HG03354 (cell line): ENCODE measurements around the gene ERICH4.

Source experiments
- ATAC-seq: cut with Tn5 transposase; IDR thresholded peaks from one replicate; pipeline ENCODE4 v1.9.1; 2021; ENCODE audit warnings: mild to moderate bottlenecking; ENCODE audit not compliant: unreplicated experiment, poor library complexity, severe bottlenecking

ERICH4 gene

GRCh38 chr19:41412953-41413352 lies 30.0 kb upstream of the ERICH4 start:
- no peak for ATAC-seq

DNA sequence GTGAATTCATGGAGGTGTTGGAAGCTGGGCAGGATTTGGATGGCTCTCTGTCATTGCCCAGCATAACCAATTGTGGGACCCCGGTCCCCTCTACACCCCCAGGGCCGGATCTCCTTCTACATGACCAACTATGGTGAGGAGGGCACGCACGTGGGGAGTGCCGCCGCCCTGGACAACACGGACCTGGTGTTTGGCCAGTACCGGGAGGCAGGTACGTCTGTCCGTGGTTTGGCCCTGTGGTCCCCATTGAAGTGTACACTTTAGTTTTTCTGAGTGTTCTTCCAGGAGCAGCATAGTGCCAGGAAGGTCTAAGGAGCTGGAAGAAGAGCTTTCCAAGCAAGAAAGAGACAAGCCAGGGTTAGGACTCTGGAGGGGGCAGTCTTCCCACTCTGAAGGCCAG lies 29.0 kb upstream of the ERICH4 start:
- ATAC-seq = no peak

DNA sequence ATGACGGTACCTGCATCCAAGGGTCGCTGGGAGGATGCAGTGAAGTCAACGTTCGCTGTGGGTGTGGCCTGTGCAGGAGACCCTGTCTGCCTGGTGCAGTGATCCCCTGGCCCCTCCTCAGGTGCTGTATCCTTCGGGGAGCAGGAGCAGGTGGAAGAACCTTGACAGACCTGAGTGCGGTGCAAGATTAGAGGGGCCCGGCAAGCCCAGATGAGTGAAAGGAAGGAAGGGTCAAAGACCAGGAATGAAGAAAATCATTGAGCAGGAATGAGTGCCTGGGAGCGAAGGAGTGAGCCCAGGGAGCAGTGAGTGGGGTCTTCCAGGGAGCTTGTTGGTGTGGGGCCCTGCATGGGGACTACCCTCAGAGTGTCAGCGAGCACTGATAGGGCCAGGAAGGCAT lies 28.5 kb upstream of the ERICH4 start:
- ATAC-seq = no peak

GRCh38 chr19:41415154-41415571 lies 27.8 kb upstream of the ERICH4 start:
- no peak for ATAC-seq

DNA sequence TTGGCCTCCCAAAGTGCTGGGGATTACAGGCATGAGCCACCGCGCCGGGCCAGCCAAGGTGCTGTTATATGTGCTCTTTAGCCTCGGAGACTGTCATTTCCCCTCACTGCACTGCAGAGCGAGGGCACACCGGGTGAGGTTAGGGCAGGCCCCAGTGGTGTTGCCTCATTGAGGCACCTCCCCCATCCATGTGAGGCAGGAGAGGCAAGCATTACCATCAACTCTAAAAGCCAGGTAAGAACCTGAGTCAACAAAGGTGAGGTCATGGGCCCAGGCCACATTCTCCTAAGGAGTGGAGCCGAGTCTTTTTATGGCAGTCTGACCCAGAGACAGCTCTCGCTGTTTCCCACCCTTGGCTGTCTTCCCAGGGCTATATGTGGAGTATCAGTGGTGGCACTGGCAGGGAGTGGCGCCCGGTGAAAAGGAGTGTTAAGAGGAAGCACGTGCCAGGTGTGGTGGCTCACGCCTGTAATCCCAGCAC lies 26.7 kb upstream of the ERICH4 start:
- no peak for ATAC-seq

DNA sequence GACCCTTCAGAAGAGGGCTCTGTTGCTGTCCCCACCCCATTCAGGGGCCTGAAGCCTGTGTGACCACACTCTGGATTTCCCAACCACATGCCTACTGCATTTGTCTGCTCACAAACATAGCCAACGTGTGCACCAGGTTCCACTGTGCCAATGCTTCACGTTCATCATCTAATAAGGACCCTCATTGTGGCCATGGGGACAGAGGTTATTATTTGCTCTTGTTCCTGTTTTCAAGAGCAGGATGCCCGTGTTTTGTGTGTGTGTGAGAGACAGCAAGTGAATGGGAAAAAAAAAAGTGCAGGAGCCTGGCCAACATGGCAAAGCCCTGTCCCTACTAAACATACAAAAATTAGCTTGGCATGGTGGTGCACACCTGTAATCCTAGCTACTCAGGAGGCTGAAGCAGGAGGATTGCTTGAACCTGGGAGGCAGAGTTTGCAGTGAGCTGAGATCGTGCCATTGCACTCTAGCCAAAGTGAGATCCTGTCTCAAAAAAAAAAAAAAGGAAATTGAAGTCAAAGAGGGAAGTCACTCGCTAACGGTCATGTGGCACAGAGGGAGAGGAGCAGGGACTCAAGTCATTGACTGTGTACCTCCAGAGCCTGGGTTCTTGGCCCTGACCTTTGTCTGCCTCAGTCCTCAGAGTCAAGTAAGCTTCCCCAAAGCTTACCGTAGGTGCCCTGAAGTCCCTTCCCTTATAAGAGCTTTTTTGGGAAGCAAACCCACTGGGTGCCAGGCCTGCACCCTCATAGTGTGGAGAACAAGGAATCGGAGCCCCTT lies 22.7 kb upstream of the ERICH4 start:
- no peak for ATAC-seq

DNA sequence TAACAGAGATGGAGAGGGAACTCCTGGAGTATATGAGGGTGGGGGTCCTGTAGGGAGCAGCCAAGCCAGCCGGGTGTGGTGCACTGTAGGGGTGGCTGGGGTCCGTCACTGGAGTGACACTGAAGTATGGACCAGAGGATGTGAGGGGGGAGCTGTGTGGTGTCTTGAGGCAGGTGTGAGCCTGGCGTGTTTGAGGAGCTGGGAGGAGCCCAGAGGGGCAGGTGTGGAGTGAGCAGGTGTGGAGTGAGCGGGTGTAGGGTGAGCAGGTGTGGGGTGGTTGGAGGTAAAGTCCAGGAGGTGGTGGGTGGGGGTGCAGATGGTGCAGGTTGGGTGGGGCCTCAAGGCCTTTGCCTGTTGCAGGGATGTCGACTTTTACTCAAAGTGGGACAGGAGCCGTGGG lies 21.6 kb upstream of the ERICH4 start:
- no peak for ATAC-seq

GRCh38 chr19:41421973-41422372 lies 21.0 kb upstream of the ERICH4 start:
- ATAC-seq = no peak

DNA sequence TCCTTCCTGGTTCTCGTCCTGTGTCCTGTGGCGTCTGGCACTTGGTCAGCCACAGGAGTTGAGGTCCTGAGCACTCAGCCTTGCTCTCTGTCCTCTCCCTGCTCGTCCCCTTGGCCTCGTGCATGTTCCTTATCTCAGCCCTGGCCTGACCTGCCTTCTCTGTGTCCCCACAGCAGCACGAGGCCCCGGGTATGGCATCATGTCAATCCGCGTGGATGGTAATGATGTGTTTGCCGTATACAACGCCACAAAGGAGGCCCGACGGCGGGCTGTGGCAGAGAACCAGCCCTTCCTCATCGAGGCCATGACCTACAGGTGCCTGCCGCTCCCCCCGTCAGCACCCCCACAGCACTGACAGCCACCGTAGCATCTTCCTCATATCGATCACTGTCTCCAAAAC lies 20.5 kb upstream of the ERICH4 start:
- ATAC-seq = no peak

GRCh38 chr19:41422955-41423354 lies 20.0 kb upstream of the ERICH4 start:
- ATAC-seq = no peak

GRCh38 chr19:41424335-41425173 lies 18.4 kb upstream of the ERICH4 start:
- ATAC-seq = no peak

DNA sequence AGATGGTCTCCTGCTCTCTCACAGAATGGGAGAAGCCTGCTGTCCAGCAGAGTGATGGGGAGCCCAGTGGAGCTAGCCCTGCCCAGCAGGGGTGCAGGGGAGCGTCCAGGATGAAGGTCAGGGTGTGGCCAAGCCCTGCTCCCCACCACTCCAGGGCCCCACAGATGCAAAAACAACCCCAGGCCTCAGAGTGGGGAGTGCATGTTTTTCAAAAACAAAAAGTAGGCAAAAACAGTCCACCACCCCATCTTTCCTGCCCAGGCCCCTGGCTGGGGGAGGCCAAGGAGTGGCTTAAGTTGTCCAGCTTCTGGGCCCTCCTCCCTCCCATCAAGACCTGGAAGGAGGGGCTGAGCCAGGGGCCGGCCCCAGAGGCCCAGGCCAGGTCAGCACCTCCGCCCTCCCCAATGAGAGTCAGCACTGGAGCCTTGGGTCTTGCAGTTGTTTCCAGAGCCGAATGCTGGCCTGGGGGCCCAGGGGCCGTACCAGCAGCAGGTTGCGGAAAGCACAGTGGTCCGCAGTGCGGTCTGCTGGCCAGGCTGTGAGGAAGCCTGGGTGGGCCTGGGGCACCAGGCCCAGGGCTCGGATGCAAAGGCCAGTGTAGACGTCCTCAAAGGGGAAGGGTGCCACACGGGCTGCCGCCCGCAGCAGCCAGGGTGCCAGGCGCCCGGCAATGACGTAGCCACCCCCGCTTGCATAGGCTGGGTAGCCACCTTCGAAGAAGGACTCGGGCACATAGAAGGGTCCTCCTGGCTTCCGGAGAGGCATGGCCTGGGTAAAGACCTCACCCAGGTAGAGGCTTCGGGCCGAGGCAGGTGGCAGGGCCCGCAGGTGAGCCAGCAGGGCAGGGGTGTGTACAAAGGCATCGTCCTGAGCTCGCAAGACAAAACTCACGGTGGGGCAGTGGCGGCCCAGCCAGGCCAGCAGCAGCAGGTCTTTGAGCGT lies 17.5 kb upstream of the ERICH4 start:
- ATAC-seq = no peak

GRCh38 chr19:41426116-41426841 lies 16.7 kb upstream of the ERICH4 start:
- no peak for ATAC-seq

DNA sequence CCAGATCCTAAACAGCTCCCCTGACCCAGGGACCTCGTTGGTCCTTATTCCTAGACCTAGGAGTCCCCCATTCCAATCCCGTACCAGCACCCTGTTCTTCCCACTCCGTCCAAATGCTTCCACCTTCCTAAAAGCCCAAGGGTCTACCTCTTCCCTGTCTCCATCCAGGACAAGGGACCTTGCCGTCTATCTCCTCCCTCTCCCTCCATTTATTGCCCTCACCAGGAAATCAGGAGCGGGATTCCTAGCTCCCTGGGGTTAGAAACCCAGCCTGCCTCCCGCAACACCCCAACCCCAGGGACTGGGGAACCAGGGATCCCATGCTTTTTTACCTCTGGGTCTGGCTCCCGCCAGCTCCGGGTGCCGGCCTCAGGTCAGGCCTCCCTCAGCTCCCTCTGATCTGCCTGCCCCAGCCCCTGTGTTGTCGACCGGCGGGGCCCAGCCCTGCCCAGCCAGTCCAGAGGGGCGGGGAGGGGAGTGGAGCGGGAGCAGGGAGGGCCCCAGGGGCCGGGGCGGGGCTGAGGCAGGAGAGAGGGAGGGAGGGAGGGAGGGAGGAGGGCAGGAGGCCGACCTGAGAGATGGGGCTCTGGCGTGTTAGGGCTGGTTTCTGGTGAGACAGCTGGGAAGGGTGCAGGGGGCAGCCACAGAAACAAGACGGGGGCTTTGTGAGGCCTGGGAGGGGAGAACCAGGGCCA lies 15.9 kb upstream of the ERICH4 start, which contains the start of gene B3GNT8:
Gene B3GNT8, minus strand, starts transcription at position 423 of the 695 bp plus-strand sequence. CDS start 596 bp downstream, outside the sequence.
- no peak for ATAC-seq

GRCh38 chr19:41427647-41428480 lies 15.1 kb upstream of the ERICH4 start:
- no peak for ATAC-seq

- no peak for ATAC-seq
These were observed 14.5 kb upstream of the ERICH4 start for GRCh38 chr19:41428481-41428859.

GRCh38 chr19:41430922-41431321 lies 12.0 kb upstream of the ERICH4 start:
- no peak for ATAC-seq
